Keratinocyte (primary cell): Measurements from ENCODE around the gene MGP. TPM values are rescaled to one million over a fixed set of nuclear protein-coding genes. Genes with fewer than 3 reads are reported as not detected.

Experiments used
- DNase-seq: peaks from one replicate; pipeline ENCODE4 v3.0.0-alpha.2; 2011; ENCODE audit warnings: low read depth, missing footprints, low spot score
- FAIRE-seq: peaks from 2 replicates; lab custom pipeline; 2011; peaks lifted over from hg19 to GRCh38; lab: Jason Lieb, UNC
- H2AFZ ChIP-seq: 2 replicates; pipeline ENCODE4 v1.6.0; 2012; ENCODE audit warnings: low read length, control low read depth, inconsistent platforms; ENCODE audit not compliant: control insufficient read depth
- H3K27ac ChIP-seq: 2 replicates; pipeline ENCODE4 v1.5.1; 2011; ENCODE audit warnings: low read length; ENCODE audit not compliant: control insufficient read depth, insufficient read depth
- H3K27me3 ChIP-seq: 3 replicates; pipeline ENCODE4 v1.6.0; 2011; ENCODE audit warnings: low read length; ENCODE audit not compliant: control insufficient read depth, insufficient read depth; ENCODE audit errors: extremely low read depth
- H3K36me3 ChIP-seq, 2 experiments: 2 replicates in 1 of 2; 3 replicates in 1 of 2; pipeline ENCODE4 v1.5.1; 2011; ENCODE audit warnings: low read length in 2 of 2, mild to moderate bottlenecking in 1 of 2; ENCODE audit not compliant: control insufficient read depth in 2 of 2, insufficient read depth in 2 of 2; ENCODE audit errors: extremely low read depth in 1 of 2
- H3K4me1 ChIP-seq: 3 replicates; pipeline ENCODE4 v1.5.1; 2011; ENCODE audit warnings: low read length; ENCODE audit not compliant: control insufficient read depth, insufficient read depth; ENCODE audit errors: extremely low read depth
- H3K4me2 ChIP-seq: 3 replicates; pipeline ENCODE4 v1.6.0; 2011; ENCODE audit warnings: low read depth, low read length; ENCODE audit not compliant: control insufficient read depth, insufficient read depth; ENCODE audit errors: extremely low read depth
- H3K4me3 ChIP-seq, 3 experiments: fragments of 200-600 bp in 1 of 3; sonication (generic) in 1 of 3; 2 replicates in 2 of 3; 3 replicates in 1 of 3; pipeline ENCODE4 v1.5.1; 2011 to 2016; ENCODE audit warnings: low read length in 3 of 3, mild to moderate bottlenecking in 3 of 3, control low read depth in 2 of 3, inconsistent platforms in 1 of 3, low read depth in 1 of 3, mixed read lengths in 1 of 3, mixed run types in 1 of 3, moderate library complexity in 1 of 3; ENCODE audit not compliant: control insufficient read depth in 2 of 3, insufficient read depth in 2 of 3; ENCODE audit errors: extremely low read depth in 1 of 3
- H3K79me2 ChIP-seq: 2 replicates; pipeline ENCODE4 v1.6.0; 2012; ENCODE audit warnings: low read length; ENCODE audit not compliant: control insufficient read depth, insufficient read depth
- H3K9ac ChIP-seq: 3 replicates; pipeline ENCODE4 v1.6.0; 2011; ENCODE audit warnings: low read length; ENCODE audit not compliant: control insufficient read depth, insufficient read depth; ENCODE audit errors: extremely low read depth
- H3K9me1 ChIP-seq: 3 replicates; pipeline ENCODE4 v1.6.0; 2011; ENCODE audit warnings: low read length; ENCODE audit not compliant: control insufficient read depth, insufficient read depth; ENCODE audit errors: extremely low read depth
- H3K9me3 ChIP-seq: 2 replicates; pipeline ENCODE4 v1.5.1; 2012; ENCODE audit warnings: low read depth, low read length; ENCODE audit not compliant: control insufficient read depth
- H4K20me1 ChIP-seq: 3 replicates; pipeline ENCODE4 v1.6.0; 2011; ENCODE audit warnings: low read length; ENCODE audit not compliant: control insufficient read depth, insufficient read depth; ENCODE audit errors: extremely low read depth
- EZH2 ChIP-seq: IDR thresholded peaks from one replicate; pipeline ENCODE4 v1.6.1; 2012; ENCODE audit warnings: inconsistent platforms, mild to moderate bottlenecking, low read length, moderate library complexity
- dilution Hi-C: fragments of 300-500 bp; cut with MboI; formaldehyde crosslinking; loops from one replicate; pipeline ENCODE4 v1.7.0; 2020; ENCODE audit warnings: low sequenced_read_pairs; ENCODE audit not compliant: extremely low pct_ligation_motif_present
- polyA plus RNA-seq, 5 experiments: library from polyadenylated mRNA; depleted of rRNA in 3 of 5; stranded (reverse) in 3 of 5; stranded (forward) in 1 of 5; unstranded in 1 of 5; fragments of >200 nt; gene quantifications; 1 replicate in 1 of 5; 2 replicates in 3 of 5; 3 replicates in 1 of 5; pipeline versions ENCODE4 v1.2.1 to v1.2.3, GENCODE V29; 2011 to 2012; ENCODE audit warnings: missing spikeins in 2 of 5, low read depth in 1 of 5, low replicate concordance in 1 of 5
- TF ChIP-seq, protein P1 (sequence below), 3 experiments: IDR thresholded peaks in 1 of 3; conservative IDR thresholded peaks in 1 of 3; optimal IDR thresholded peaks in 1 of 3; 2 replicates in 2 of 3; 3 replicates in 1 of 3; pipeline versions ENCODE3 to v1.5.1; 2011; ENCODE audit warnings: low read length in 3 of 3, mild to moderate bottlenecking in 3 of 3, moderate library complexity in 2 of 3, control low read depth in 1 of 3, inconsistent platforms in 1 of 3; ENCODE audit not compliant: insufficient read depth in 2 of 3; ENCODE audit errors: extremely low read depth in 1 of 3

Gene MGP
- polyA plus RNA-seq, 1 donor (not counting 4 experiments of a cell fraction or from before 2014, with no cell fraction given): 0.24 TPM

DNA sequence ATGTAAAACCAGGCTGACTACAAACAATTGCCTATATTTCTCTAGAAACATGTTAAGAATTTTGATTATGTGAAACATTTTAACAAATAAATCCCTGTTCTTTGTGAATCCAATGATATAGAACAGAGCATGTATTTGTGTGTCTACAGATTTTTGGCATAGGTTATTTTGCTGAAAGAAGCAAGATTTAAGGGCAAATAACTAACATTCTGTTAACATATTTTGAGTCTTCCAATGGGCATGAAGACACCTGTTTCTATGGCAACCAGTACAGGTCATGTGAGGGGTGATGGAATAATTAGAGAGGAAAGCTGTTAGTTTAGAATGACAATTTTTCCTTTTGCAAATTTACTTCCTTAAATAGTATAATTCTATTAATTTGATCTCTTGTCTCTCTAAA, 51.1 kb downstream of the MGP start:
- H3K4me1 ChIP-seq: peaks cover 12% of the 10 kb centered on the region
- no peaks in the 10 kb centered on the region for H4K20me1 ChIP-seq
- H3K9me3 ChIP-seq: no peaks in the 10 kb centered on the region
- H3K4me3 ChIP-seq: no peak overlapping the region
- DNase-seq (no peak), FAIRE-seq (no peak)
- no peak overlapping the region for H3K27ac ChIP-seq
- dilution Hi-C loops: no loop called here
- no peaks in the 10 kb centered on the region for H3K27me3 ChIP-seq
- H3K9ac ChIP-seq: no peak overlapping the region
- no peaks in the 10 kb centered on the region for H3K9me1 ChIP-seq
- H3K4me2 ChIP-seq: no peak overlapping the region
- no peaks in the 10 kb centered on the region for H3K36me3 ChIP-seq
- H2AFZ ChIP-seq: no peak overlapping the region
- no peaks in the 10 kb centered on the region for H3K79me2 ChIP-seq
- TF ChIP-seq, protein P1, sequence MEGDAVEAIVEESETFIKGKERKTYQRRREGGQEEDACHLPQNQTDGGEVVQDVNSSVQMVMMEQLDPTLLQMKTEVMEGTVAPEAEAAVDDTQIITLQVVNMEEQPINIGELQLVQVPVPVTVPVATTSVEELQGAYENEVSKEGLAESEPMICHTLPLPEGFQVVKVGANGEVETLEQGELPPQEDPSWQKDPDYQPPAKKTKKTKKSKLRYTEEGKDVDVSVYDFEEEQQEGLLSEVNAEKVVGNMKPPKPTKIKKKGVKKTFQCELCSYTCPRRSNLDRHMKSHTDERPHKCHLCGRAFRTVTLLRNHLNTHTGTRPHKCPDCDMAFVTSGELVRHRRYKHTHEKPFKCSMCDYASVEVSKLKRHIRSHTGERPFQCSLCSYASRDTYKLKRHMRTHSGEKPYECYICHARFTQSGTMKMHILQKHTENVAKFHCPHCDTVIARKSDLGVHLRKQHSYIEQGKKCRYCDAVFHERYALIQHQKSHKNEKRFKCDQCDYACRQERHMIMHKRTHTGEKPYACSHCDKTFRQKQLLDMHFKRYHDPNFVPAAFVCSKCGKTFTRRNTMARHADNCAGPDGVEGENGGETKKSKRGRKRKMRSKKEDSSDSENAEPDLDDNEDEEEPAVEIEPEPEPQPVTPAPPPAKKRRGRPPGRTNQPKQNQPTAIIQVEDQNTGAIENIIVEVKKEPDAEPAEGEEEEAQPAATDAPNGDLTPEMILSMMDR (optimal IDR thresholded peaks at IDR 0.05 in 1 of 3, IDR thresholded peaks at IDR 0.05 in 1 of 3, conservative IDR thresholded peaks at IDR 0.05 in 1 of 3; ENCODE audit: extremely low read depth in 1 of 3, insufficient read depth in 2 of 3, low read length in 3 of 3): no peak
- no peak for TF ChIP-seq EZH2

DNA sequence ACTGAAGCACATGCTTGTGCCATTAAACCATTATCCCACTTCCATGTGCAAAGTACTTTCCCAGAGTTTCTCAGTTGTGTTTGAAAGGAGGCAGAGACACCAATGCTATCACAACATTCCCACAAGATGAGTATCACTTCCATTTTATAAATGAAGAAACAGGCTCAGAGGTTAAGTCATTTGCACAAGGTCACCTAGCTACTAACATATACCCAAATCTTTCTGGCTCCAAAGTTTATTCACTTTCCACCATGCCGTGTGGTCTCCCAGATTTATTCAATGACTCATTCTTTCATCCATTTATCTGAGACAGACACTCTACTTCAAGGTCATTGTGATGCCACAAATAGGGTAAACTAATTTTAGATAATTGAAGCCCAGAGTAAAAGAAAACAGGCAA, 51.7 kb downstream of the MGP start:
- no peak for DNase-seq
- H3K79me2 ChIP-seq: no peaks in the 10 kb centered on the region
- no peaks in the 10 kb centered on the region for H3K36me3 ChIP-seq
- H3K9ac ChIP-seq: no peak overlapping the region
- no peak overlapping the region for H3K4me2 ChIP-seq
- H3K9me3 ChIP-seq: no peaks in the 10 kb centered on the region
- FAIRE-seq: no peak
- H3K27ac ChIP-seq: no peak overlapping the region
- no peaks in the 10 kb centered on the region for H4K20me1 ChIP-seq
- H3K27me3 ChIP-seq: no peaks in the 10 kb centered on the region
- H2AFZ ChIP-seq: no peak overlapping the region
- H3K4me3 ChIP-seq: no peak overlapping the region
- no peaks in the 10 kb centered on the region for H3K9me1 ChIP-seq
- H3K4me1 ChIP-seq: peaks cover 12% of the 10 kb centered on the region
- dilution Hi-C loops: no loop called here
- TF ChIP-seq, protein P1 (optimal IDR thresholded peaks at IDR 0.05 in 1 of 3, IDR thresholded peaks at IDR 0.05 in 1 of 3, conservative IDR thresholded peaks at IDR 0.05 in 1 of 3; ENCODE audit: extremely low read depth in 1 of 3, insufficient read depth in 2 of 3, low read length in 3 of 3): no peak
- no peak for TF ChIP-seq EZH2
